Skin of body (tissue), 2 donors: ENCODE results near the gene PCDHGB6. TPM values are rescaled to one million over a fixed set of nuclear protein-coding genes. Genes with fewer than 3 reads are reported as not detected.
"Not testable (repeated sequence)": the region's sequence is repeated elsewhere in the genome, so short reads cannot be mapped to it uniquely, and the experiment has no call there.

Experiments
- DNase-seq: peaks from one replicate; lab custom pipeline; 2025; lab: John Stamatoyannopoulos, UW
- total RNA-seq: library from RNA; depleted of rRNA; stranded (reverse); fragments of >200 nt; gene quantifications from one replicate; pipeline ENCODE4 v1.2.3, GENCODE V29; 2014

Gene PCDHGB6
- total RNA-seq, 1 donor from 2014 or later: 5.6 TPM

DNA sequence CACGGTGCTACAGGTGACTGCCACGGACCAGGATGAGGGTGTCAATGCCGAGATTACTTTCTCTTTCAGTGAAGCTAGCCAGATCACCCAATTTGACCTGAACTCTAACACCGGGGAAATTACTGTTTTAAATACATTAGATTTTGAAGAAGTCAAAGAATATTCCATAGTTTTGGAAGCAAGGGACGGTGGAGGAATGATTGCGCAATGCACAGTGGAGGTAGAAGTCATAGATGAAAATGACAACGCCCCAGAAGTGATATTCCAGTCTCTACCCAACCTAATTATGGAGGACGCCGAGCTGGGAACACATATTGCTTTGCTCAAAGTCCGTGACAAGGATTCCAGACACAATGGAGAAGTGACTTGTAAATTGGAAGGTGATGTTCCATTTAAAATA, 19.2 kb upstream of the PCDHGB6 start:
- no peak for DNase-seq

GRCh38 chr5:141389153-141390042, 18.4 kb upstream of the PCDHGB6 start:
- no peak for DNase-seq

DNA sequence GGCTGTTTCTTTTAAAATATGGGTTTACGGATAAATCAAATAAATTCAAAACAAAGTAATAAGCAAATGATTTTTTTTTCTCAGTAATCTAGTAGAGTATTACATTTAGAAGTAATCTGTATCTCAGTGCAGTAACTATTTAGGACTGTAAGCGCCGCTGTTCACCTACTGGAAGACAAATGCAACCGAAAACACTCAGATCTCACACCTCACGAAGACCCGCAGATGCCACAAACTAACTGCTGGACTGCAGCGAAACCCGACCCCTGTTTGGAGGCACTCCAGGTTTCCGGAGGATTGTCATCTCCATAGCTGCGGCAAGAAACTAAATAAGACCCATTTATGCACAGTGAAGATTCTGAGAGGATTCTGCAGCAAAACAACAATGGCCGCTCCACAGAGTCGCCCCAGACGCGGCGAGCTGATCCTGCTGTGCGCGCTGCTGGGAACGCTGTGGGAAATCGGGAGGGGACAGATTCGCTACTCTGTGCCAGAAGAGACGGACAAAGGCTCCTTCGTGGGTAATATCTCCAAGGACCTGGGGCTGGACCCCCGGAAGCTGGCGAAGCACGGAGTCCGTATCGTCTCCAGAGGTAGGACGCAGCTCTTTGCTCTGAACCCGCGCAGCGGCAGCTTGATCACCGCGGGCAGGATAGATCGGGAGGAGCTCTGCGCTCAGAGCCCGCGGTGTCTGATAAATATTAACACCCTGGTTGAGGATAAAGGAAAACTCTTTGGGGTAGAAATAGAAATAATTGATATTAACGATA, 15.2 kb upstream of the PCDHGB6 start, which contains the start of gene PCDHGA8:
Gene PCDHGA8 (plus strand): TSS at position 205 of the 770 bp plus-strand sequence. CDS start 181 bp downstream, at position 386.
- no peak for DNase-seq

DNA sequence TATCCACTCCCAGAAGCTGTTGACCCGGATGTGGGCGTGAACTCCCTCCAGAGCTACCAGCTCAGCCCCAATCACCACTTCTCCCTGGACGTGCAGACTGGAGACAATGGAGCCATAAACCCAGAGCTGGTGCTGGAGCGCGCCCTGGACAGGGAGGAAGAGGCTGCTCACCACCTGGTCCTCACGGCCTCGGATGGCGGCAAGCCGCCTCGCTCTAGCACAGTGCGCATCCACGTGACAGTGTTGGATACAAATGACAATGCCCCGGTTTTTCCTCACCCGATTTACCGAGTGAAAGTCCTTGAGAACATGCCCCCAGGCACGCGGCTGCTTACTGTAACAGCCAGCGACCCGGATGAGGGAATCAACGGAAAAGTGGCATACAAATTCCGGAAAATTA, 14.6 kb upstream of the PCDHGB6 start:
- no peak for DNase-seq

DNA sequence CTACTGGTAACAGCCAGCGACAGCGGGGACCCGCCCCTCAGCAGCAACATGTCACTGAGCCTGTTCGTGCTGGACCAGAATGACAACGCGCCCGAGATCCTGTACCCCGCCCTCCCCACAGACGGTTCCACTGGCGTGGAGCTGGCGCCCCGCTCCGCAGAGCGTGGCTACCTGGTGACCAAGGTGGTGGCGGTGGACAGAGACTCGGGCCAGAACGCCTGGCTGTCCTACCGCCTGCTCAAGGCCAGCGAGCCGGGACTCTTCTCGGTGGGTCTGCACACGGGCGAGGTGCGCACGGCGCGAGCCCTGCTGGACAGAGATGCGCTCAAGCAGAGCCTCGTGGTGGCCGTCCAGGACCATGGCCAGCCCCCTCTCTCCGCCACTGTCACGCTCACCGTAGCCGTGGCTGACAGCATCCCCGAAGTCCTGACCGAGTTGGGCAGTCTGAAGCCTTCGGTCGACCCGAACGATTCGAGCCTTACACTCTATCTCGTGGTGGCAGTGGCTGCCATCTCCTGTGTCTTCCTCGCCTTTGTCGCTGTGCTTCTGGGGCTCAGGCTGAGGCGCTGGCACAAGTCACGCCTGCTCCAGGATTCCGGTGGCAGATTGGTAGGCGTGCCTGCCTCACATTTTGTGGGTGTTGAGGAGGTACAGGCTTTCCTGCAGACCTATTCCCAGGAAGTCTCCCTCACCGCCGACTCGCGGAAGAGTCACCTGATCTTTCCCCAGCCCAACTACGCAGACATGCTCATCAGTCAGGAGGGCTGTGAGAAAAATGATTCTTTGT, 13.2 kb upstream of the PCDHGB6 start:
- DNase-seq: not testable (repeated sequence)

- DNase-seq: not testable (repeated sequence)
These were observed 9.9 kb upstream of the PCDHGB6 start, which contains the start of gene PCDHGB5 for GRCh38 chr5:141397756-141398551. Gene PCDHGB5 (plus strand): TSS chr5:141397947. CDS start chr5:141398128, 181 bp downstream.

DNA sequence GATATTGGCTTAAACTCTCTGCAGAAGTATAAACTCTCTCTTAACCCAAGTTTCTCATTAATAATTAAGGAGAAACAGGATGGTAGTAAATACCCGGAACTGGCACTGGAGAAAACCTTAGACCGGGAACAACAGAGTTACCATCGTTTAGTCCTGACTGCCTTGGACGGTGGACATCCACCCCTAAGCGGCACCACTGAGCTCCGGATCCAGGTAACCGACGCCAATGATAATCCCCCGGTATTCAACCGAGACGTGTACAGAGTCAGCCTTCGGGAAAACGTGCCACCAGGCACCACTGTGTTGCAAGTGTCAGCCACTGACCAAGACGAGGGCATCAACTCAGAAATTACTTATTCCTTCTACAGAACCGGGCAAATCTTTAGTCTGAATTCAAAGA, 9.2 kb upstream of the PCDHGB6 start:
- no peak for DNase-seq

DNA sequence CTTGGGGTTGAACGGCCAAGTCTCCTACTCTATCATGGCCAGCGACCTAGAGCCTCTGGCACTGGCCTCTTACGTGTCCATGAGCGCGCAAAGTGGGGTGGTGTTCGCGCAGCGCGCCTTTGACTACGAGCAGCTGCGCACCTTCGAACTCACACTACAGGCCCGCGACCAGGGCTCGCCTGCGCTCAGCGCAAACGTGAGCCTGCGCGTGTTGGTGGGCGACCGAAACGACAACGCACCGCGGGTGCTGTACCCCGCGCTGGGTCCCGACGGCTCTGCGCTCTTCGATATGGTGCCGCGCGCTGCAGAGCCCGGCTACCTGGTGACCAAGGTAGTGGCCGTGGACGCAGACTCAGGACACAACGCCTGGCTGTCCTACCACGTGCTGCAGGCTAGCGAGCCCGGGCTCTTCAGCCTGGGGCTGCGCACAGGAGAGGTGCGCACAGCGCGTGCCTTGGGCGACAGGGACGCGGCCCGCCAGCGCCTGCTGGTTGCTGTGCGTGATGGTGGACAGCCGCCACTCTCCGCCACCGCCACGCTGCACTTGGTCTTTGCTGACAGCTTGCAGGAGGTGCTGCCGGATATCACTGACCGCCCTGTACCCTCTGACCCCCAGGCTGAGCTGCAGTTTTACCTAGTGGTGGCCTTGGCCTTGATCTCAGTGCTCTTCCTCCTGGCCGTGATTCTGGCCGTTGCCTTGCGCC, 8.1 kb upstream of the PCDHGB6 start:
- no peak for DNase-seq

DNA sequence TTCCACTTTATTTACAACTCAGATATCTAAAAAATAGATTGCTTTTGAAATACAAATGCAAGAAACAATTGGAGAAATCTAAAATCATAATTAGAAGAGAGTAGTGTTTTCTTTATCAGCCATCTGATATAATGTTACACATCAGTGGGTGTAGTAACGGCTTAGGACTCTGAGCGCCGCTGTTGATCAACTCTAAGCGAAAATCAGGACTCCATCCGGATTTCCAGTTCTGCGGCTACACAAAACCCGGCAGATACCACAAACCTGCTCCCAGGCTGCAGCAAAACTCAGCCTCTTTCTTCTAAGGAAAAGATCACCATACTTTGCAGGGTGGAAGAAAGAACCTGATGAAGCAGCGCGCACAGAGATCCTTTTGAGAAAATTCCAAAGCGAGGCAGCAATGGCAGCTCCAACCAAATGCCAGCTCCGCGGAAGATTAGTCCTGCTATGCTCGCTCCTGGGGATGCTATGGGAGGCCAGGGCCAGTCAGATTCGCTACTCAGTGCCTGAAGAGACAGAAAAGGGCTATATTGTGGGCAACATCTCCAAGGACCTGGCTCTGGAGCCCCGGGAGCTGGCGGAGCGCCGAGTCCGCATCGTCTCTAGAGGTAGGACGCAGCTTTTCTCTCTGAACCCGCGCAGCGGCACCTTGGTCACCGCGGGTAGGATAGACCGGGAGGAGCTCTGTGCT, 5.1 kb upstream of the PCDHGB6 start, which contains the start of gene PCDHGA9:
Gene PCDHGA9 (plus strand): TSS at position 226 of the 691 bp plus-strand sequence. CDS start 175 bp downstream, at position 401.
- DNase-seq: no peak

DNA sequence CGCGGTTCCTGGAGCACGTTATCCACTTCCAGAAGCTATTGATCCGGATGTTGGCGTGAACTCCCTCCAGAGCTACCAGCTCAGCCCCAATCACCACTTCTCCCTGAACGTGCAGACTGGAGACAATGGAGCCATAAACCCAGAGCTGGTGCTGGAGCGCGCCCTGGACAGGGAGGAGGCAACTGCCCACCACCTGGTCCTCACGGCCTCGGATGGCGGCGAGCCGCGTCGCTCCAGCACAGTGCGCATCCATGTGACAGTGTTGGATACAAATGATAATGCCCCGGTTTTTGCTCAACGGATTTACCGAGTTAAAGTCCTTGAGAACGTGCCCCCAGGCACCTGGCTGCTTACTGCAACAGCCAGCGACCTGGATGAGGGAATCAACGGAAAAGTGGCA, 4.4 kb upstream of the PCDHGB6 start:
- no peak for DNase-seq

GRCh38 chr5:141409598-141410306, 1.9 kb downstream of the PCDHGB6 start:
- no peak for DNase-seq

- DNase-seq: no peak
These were observed 3.8 kb downstream of the PCDHGB6 start for GRCh38 chr5:141411575-141411974.

DNA sequence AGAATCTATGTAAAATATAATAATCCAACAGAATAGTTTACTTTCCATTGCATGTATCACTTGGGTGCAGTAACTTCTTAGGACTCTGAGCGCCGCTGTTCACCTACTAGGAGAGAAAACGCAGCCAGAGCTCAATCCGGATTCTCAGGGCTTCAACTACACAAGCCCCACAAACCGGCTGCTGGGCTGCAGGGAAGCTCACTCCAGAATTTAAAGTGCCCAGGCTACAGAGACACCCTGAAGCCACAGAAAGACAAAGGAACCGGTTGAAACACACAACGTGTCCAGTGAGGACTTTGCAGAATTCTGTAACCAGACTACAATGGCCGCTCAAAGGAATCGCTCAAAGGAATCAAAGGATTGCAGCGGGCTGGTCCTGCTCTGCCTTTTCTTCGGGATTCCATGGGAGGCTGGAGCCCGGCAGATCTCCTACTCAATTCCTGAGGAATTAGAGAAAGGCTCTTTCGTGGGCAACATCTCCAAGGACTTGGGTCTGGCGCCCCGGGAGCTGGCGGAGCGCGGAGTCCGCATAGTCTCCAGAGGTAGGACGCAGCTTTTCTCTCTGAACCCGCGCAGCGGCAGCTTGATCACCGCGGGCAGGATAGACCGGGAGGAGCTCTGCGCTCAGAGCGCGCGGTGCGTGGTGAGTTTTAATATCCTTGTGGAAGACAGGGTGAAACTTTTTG, 5.2 kb downstream of the PCDHGB6 start, which contains the start of gene PCDHGA10:
Gene PCDHGA10 (plus strand): TSS at position 134 of the 686 bp plus-strand sequence. CDS start 189 bp downstream, at position 323.
- DNase-seq: no peak

DNA sequence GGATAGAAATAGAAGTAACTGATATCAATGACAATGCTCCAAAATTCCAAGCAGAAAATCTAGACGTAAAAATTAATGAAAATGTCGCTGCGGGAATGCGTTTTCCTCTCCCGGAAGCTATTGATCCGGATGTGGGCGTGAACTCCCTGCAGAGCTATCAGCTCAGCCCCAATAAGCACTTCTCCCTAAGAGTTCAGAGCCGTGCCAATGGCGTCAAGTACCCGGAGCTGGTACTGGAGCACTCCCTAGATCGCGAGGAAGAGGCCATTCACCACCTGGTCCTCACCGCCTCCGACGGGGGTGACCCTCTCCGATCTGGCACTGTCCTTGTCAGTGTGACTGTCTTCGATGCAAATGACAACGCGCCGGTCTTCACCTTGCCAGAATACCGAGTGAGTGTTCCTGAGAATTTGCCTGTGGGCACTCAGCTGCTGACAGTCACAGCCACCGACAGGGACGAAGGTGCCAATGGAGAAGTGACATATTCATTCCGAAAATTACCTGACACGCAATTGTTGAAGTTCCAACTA, 5.8 kb downstream of the PCDHGB6 start:
- no peak for DNase-seq

DNA sequence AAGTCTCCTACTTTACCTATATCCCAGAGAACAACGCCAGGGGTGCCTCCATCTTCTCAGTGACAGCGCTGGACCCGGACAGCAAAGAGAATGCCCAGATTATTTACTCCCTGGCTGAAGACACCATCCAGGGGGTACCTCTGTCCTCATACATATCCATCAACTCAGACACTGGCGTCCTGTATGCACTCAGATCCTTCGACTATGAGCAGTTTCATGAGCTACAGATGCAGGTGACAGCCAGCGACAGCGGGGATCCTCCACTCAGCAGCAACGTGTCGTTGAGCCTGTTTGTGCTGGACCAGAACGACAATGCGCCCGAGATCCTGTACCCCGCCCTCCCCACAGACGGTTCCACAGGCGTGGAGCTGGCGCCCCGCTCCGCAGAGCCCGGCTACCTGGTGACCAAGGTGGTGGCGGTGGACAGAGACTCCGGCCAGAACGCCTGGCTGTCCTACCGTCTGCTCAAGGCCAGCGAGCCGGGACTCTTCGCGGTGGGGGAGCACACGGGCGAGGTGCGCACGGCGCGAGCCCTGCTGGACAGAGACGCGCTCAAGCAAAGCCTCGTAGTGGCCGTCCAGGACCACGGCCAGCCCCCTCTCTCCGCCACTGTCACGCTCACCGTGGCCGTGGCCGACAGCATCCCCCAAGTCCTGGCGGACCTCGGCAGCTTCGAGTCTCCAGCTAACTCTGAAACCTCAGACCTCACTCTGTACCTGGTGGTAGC, 6.9 kb downstream of the PCDHGB6 start:
- not testable (repeated sequence) for DNase-seq

DNA sequence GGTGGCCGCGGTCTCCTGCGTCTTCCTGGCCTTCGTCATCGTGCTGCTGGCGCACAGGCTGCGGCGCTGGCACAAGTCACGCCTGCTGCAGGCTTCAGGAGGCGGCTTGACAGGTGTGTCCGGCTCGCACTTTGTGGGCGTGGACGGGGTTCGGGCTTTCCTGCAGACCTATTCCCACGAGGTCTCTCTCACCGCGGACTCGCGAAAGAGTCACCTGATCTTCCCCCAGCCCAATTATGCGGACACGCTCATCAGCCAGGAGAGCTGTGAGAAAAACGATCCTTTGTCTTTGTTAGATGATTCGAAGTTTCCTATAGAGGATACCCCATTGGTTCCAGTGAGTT, 7.4 kb downstream of the PCDHGB6 start:
- not testable (repeated sequence) for DNase-seq
